ENCODE results near the gene GDPD3. TPM values are rescaled to one million over a fixed set of nuclear protein-coding genes. Genes with fewer than 3 reads are reported as not detected.
A peak's percentile ranks its signal among the peaks of the same experiment; 100 is the strongest.

Gene GDPD3
- total and polyA plus RNA-seq, 9 of the 15 experiments (the other 6 are each of a cell fraction or from before 2014, with no cell fraction given), result 0.47 to 3.9 (median 1.1) TPM

DNA sequence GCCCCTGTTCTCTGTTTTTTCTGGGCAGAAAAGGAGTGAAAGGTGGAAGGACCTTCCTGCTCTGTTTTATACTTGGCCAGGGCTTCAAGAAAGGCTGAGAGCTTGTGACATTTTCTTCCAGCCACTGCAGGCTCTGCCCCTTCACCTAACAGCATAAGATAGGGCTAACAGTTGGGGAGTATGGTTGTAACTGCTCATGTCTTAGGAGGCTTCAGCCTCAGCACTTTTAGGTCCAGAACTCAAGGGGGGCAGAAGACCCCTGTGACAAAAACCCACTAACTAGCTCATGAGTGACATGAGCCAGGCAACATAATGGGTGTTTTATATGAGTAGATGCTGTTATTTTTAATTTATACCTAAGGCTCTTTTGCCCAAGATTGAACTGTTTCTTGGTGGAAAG lies 42.8 kb downstream of the GDPD3 start:
- Histone ChIP-seq H4K20me1 (replicated peaks; ENCODE audit: control insufficient read depth, insufficient read depth, low read length) (peaks cover 51% of the 10 kb centered on the region), H3K4me3 (peak overlapping the region; percentile 32; the same call in 1 of the 2 replicates), H3K27me3 (ENCODE audit: control insufficient read depth in 2 of 2, insufficient read depth in 2 of 2, low read length in 2 of 2) (no peaks in the 10 kb centered on the region), H3K36me3 (ENCODE audit: control insufficient read depth, insufficient read depth, low read length) (peaks cover 64% of the 10 kb centered on the region), H3K9me1 (ENCODE audit: control insufficient read depth, insufficient read depth, low read length) (peaks cover 17% of the 10 kb centered on the region), H3K79me2 (ENCODE audit: control insufficient read depth, insufficient read depth, low read length) (peaks cover 58% of the 10 kb centered on the region), H3K9ac (ENCODE audit: insufficient read depth in 1 of 2, low read depth in 2 of 2, low read length in 2 of 2) (peak overlapping the region; percentile 86 to 93; a peak in 2 of 4 replicates), H3K27ac (ENCODE audit: extremely low read depth, low read depth, low read length) (peak overlapping the region; percentile 42; the same call in 2 of the 3 replicates), H2AFZ (ENCODE audit: low read depth, low read length) (no peak overlapping the region), H3K4me1 (replicated peaks in 1 of 2; ENCODE audit: control insufficient read depth in 2 of 2, insufficient read depth in 2 of 2, low read length in 2 of 2) (peaks cover 42 to 49% of the 10 kb centered on the region in 2 experiments), H3K9me3 (replicated peaks; ENCODE audit: control insufficient read depth, insufficient read depth, low read depth, low read length) (no peaks in the 10 kb centered on the region), H3K4me2 (ENCODE audit: insufficient read depth, low read length) (peak overlapping the region; percentile 79; the same call in 1 of the 2 replicates)
- no peak for DNase-seq (ENCODE audit: extremely low read depth in 1 of 4, low spot score in 3 of 4)
- no TSS peak for BruUV-seq (replicated peaks)
- ChIA-PET CTCF (ENCODE audit: low intra/inter-chr PET ratio) (no interaction called here), POLR2A (interaction anchor here (1.9 kb wide), 1 partner anchor 21 kb away, joined by 9 read pairs; the partner anchor contains the start of gene TBX6)
- peak; percentile 9 for TF ChIP-seq CCNT2 (IDR thresholded peaks at IDR 0.05; ENCODE audit: borderline replicate concordance, extremely low read depth, insufficient read length, low read depth, low read length)
- TF ChIP-seq CREBBP (IDR thresholded peaks at IDR 0.05; ENCODE audit: low read depth, low read length), result no peak
- no peak for TF ChIP-seq ATF1 (CRISPR knock-in tag; IDR thresholded peaks at IDR 0.05)
- TF ChIP-seq ATF1 (tag; IDR thresholded peaks at IDR 0.05), result no peak
- TF ChIP-seq POLR2A (conservative IDR thresholded peaks at IDR 0.05), result 0 out of 2 replicates have a peak, but pooled peaks have one; percentile 18
- intact Hi-C loops (cut with micrococcal nuclease) (no loop called here), in situ Hi-C loops (cut with MboI) (no loop called here)
- FAIRE-seq, result no peak
- no peak for ATAC-seq

Measured in K562 (cell line).